ENCODE measurements around the gene DLGAP3. TPM values are rescaled to one million over a fixed set of nuclear protein-coding genes. Genes with fewer than 3 reads are reported as not detected.

The DLGAP3 gene
- total and polyA plus RNA-seq, 2 of the 13 experiments (the other 11 are each of a cell fraction or from before 2014, with no cell fraction given): 0.03 to 0.04 TPM

- TF ChIP-seq ZNF317 (CRISPR knock-in tag; IDR thresholded peaks at IDR 0.05) (0 out of 2 replicates have a peak, but pooled peaks have one; percentile 48), E2F1 (CRISPR knock-in tag; IDR thresholded peaks at IDR 0.05) (no peak), ZFAT (CRISPR knock-in tag; conservative IDR thresholded peaks at IDR 0.05) (no peak), ZNF552 (CRISPR knock-in tag; IDR thresholded peaks at IDR 0.05; ENCODE audit: borderline replicate concordance) (no peak; the same call in 1 of the 2 replicates), ZFP90 (CRISPR knock-in tag; IDR thresholded peaks at IDR 0.05; ENCODE audit: borderline replicate concordance) (peak; percentile 65; the same call in 1 of the 2 replicates), ZNF788 (CRISPR knock-in tag; IDR thresholded peaks at IDR 0.05; ENCODE audit: borderline replicate concordance) (peak; percentile 91), CBX2 (IDR thresholded peaks at IDR 0.05; ENCODE audit: low read depth, low read length) (no peak), CBX2 (CRISPR knock-in tag; IDR thresholded peaks at IDR 0.05; ENCODE audit: low read depth) (no peak), ZNF367 (CRISPR knock-in tag; IDR thresholded peaks at IDR 0.05; ENCODE audit: borderline replicate concordance) (no peak), ZNF468 (CRISPR knock-in tag; IDR thresholded peaks at IDR 0.05) (no peak; the same call in 1 of the 2 replicates), RAD21 (CRISPR knock-in tag; IDR thresholded peaks at IDR 0.05) (0 out of 2 replicates have a peak, but pooled peaks have one; percentile 38), TOE1 (CRISPR knock-in tag; IDR thresholded peaks at IDR 0.05) (no peak), HOMEZ (CRISPR knock-in tag; IDR thresholded peaks at IDR 0.05; ENCODE audit: low read depth) (peak; percentile 82; the same call in 1 of the 2 replicates), MNT (IDR thresholded peaks at IDR 0.05) (peak; percentile 59), ZNF543 (CRISPR knock-in tag; IDR thresholded peaks at IDR 0.05) (peak; percentile 76), NPAS2 (CRISPR knock-in tag; IDR thresholded peaks at IDR 0.05; ENCODE audit: borderline replicate concordance) (no peak), ZNF670 (CRISPR knock-in tag; IDR thresholded peaks at IDR 0.05; ENCODE audit: borderline replicate concordance) (peak; percentile 72; the same call in 1 of the 2 replicates), TRIM22 (IDR thresholded peaks at IDR 0.05) (no peak), TEAD3 (CRISPR knock-in tag; optimal IDR thresholded peaks at IDR 0.05; ENCODE audit: borderline replicate concordance) (peak; percentile 60), TCF7 (IDR thresholded peaks at IDR 0.05; ENCODE audit: low read depth) (no peak), FOXP4 (CRISPR knock-in tag; IDR thresholded peaks at IDR 0.05) (peak; percentile 45; the same call in 1 of the 2 replicates), ARNT2 (CRISPR knock-in tag; IDR thresholded peaks at IDR 0.05; ENCODE audit: low read depth) (peak; percentile 84)
Observed at GRCh38 chr1:34859446-34860200, 69.8 kb downstream of the DLGAP3 start, which contains the start of gene SMIM12 (continued).

Data from HepG2 (cell line).